ENCODE data around the gene CES5A. TPM values are rescaled to one million over a fixed set of nuclear protein-coding genes. Genes with fewer than 3 reads are reported as not detected.
"Not testable (repeated sequence)": the region's sequence is repeated elsewhere in the genome, so short reads cannot be mapped to it uniquely, and the experiment has no call there.

CES5A gene
- total and polyA plus RNA-seq, 7 donors = 0.03 TPM; not detected in 6

DNA sequence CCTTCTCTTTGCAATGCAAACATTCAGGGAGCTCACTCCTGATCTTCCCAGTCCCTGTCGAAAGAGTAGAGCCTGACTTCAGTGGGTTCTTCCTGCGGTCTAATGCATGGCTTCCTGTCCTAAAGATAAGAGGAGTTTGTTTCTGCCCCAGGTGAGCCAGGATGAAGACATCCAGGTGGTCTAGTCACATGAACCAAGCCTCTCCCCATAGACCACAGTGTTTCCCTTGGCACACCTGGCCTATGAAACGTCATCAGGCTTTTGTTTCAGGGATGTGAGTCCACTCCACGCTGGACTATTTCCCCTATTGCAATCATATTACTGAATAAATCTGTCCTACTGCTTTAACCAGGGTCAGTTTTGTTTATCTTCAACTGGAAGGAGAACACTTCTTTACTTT is 63.4 kb downstream of the CES5A start:
- Histone ChIP-seq H3K9me3 (no peaks in the 10 kb centered on the region), H3K27ac (no peak overlapping the region), H3K4me3 (no peak overlapping the region), H3K4me1 (no peaks in the 10 kb centered on the region), H3K27me3 (ENCODE audit: insufficient read depth in 3 of 3, low read length in 2 of 3) (no peaks in the 10 kb centered on the region), H3K36me3 (ENCODE audit: insufficient read depth in 1 of 2, low read depth in 1 of 2) (no peaks in the 10 kb centered on the region)
- TF ChIP-seq, protein P1, sequence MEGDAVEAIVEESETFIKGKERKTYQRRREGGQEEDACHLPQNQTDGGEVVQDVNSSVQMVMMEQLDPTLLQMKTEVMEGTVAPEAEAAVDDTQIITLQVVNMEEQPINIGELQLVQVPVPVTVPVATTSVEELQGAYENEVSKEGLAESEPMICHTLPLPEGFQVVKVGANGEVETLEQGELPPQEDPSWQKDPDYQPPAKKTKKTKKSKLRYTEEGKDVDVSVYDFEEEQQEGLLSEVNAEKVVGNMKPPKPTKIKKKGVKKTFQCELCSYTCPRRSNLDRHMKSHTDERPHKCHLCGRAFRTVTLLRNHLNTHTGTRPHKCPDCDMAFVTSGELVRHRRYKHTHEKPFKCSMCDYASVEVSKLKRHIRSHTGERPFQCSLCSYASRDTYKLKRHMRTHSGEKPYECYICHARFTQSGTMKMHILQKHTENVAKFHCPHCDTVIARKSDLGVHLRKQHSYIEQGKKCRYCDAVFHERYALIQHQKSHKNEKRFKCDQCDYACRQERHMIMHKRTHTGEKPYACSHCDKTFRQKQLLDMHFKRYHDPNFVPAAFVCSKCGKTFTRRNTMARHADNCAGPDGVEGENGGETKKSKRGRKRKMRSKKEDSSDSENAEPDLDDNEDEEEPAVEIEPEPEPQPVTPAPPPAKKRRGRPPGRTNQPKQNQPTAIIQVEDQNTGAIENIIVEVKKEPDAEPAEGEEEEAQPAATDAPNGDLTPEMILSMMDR (IDR thresholded peaks at IDR 0.05) = no peak
- intact Hi-C loops (cut with DNase I) = no loop called here
- DNase-seq (no peak), ATAC-seq (no peak)
- 60 to 71% (median 62%) methylated on average over 4 of the region's 4 CpGs for WGBS, 3 donors

DNA sequence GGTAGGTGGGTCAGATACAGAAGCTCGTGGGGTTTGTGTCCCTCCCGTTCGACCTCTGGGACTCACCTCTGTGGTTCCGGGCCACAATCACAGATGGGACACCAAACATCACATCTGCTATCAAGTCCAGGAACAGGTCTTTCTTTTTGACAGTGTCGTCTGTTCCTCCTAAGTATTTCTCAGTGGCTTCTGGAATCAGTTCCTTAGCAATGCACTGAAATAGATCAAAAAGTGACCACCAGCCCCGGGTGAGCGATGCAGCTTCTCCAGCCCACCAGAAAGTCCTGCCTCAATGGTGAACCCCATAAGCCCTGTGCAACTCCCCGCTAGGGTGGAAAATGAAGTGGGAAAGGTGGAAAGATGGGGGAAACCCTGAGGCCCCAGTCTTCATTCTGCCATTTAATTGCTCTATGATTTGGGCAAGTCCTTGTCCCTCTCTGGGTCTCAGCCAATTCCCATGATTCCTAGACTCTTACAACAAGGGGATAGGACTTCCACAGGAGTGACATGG is 64.7 kb downstream of the CES5A start:
- no peaks in the 10 kb centered on the region for H3K27me3 ChIP-seq (ENCODE audit: insufficient read depth in 3 of 3, low read length in 2 of 3)
- WGBS, 3 donors = 69 to 82% (median 80%) methylated on average over 8 of the region's 8 CpGs
- H3K36me3 ChIP-seq (ENCODE audit: insufficient read depth in 1 of 2, low read depth in 1 of 2) = no peaks in the 10 kb centered on the region
- TF ChIP-seq, protein P1 (IDR thresholded peaks at IDR 0.05) = no peak
- ATAC-seq (no peak), DNase-seq (no peak)
- no peaks in the 10 kb centered on the region for H3K9me3 ChIP-seq
- intact Hi-C loops (cut with DNase I) = no loop called here
- no peak overlapping the region for H3K4me3 ChIP-seq
- no peak overlapping the region for H3K27ac ChIP-seq
- H3K4me1 ChIP-seq = no peaks in the 10 kb centered on the region

- Histone ChIP-seq H3K27ac (no peak overlapping the region), H3K4me3 (no peak overlapping the region), H3K36me3 (ENCODE audit: insufficient read depth in 1 of 2, low read depth in 1 of 2) (no peaks in the 10 kb centered on the region), H3K9me3 (no peaks in the 10 kb centered on the region), H3K27me3 (ENCODE audit: insufficient read depth in 3 of 3, low read length in 2 of 3) (no peaks in the 10 kb centered on the region), H3K4me1 (no peaks in the 10 kb centered on the region)
- TF ChIP-seq, protein P1 (IDR thresholded peaks at IDR 0.05) = no peak
- 84 to 91% (median 86%) methylated on average over 4 of the region's 4 CpGs for WGBS, 3 donors
- ATAC-seq = no peak
- no peak for DNase-seq
- intact Hi-C loops (cut with DNase I) = no loop called here
Measured at GRCh38 chr16:55809851-55810250, 65.3 kb downstream of the CES5A start.

DNA sequence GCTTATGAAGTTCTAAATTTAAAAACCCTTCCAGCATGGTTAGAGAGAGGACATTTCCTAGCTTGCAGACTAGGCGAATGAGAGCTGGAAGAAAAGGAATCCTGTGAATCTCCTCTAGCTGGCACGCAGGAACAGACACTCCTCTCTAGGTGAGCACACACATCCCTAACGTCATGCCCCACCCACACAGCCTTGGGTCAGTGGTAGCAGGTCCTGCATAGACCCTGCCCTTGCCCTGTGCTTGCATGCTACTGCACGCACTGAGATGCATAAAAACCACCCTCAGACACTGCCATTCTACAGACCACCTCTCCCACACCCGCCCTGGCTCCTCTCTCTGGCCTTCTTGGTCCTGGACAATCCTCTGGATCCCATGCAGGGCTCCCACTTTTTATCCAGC is 65.8 kb downstream of the CES5A start:
- Histone ChIP-seq H3K36me3 (ENCODE audit: insufficient read depth in 1 of 2, low read depth in 1 of 2) (no peaks in the 10 kb centered on the region), H3K4me3 (no peak overlapping the region), H3K9me3 (no peaks in the 10 kb centered on the region), H3K27ac (no peak overlapping the region), H3K4me1 (no peaks in the 10 kb centered on the region), H3K27me3 (ENCODE audit: insufficient read depth in 3 of 3, low read length in 2 of 3) (no peaks in the 10 kb centered on the region)
- 63 to 69% (median 68%) methylated on average over 5 of the region's 5 CpGs for WGBS, 3 donors
- intact Hi-C loops (cut with DNase I) = no loop called here
- DNase-seq (no peak), ATAC-seq (no peak)
- TF ChIP-seq, protein P1 (IDR thresholded peaks at IDR 0.05) = no peak

GRCh38 chr16:55808286-55808685 is 66.9 kb downstream of the CES5A start:
- no CpG with 5 or more reads among the region's 1 CpG for WGBS, 3 donors
- ATAC-seq; H3K27ac ChIP-seq; H3K9me3 ChIP-seq; H3K36me3 ChIP-seq (ENCODE audit: insufficient read depth in 1 of 2, low read depth in 1 of 2); intact Hi-C loops (cut with DNase I); DNase-seq; H3K4me3 ChIP-seq; H3K4me1 ChIP-seq; H3K27me3 ChIP-seq (ENCODE audit: insufficient read depth in 3 of 3, low read length in 2 of 3): not testable (repeated sequence)

DNA sequence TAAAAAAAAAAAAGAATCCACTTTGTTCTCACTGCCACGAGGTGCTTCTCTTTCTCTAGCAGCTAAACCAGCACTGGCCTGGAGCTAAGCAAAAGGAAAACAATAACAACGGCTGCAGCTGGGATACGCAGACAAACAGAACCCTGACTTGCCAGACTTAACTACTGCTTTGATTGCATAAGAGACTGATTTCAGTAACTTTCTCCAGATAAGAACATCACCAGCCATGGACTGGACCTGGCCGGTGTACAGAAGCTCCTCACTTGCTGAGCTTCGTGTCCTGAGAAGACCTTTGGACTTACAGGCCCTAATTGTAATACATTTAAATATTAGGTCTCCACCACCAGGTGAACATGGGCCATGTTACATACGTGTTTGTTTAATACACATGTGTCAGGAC is 70.1 kb downstream of the CES5A start:
- H3K9me3 ChIP-seq; intact Hi-C loops (cut with DNase I); DNase-seq; H3K36me3 ChIP-seq (ENCODE audit: insufficient read depth in 1 of 2, low read depth in 1 of 2); H3K27ac ChIP-seq; ATAC-seq; H3K4me3 ChIP-seq; H3K27me3 ChIP-seq (ENCODE audit: insufficient read depth in 3 of 3, low read length in 2 of 3); H3K4me1 ChIP-seq: not testable (repeated sequence)
- WGBS, 3 donors = no CpG with 5 or more reads among the region's 6 CpGs

GRCh38 chr16:55803681-55804080 is 71.5 kb downstream of the CES5A start:
- DNase-seq; intact Hi-C loops (cut with DNase I): not testable (repeated sequence)
- WGBS, 3 donors = no CpG with 5 or more reads among the region's 8 CpGs

More at GRCh38 chr16:55803681-55804080, 71.5 kb downstream of the CES5A start:
- not testable (repeated sequence) for ATAC-seq; H3K9me3 ChIP-seq; H3K36me3 ChIP-seq (ENCODE audit: insufficient read depth in 1 of 2, low read depth in 1 of 2); H3K27me3 ChIP-seq (ENCODE audit: insufficient read depth in 3 of 3, low read length in 2 of 3); H3K27ac ChIP-seq; H3K4me3 ChIP-seq; H3K4me1 ChIP-seq

All from psoas muscle (tissue), 8 donors.